HepG2 (cell line): ENCODE measurements around the gene MAP3K2. TPM values are rescaled to one million over a fixed set of nuclear protein-coding genes. Genes with fewer than 3 reads are reported as not detected.

ENCODE experiments used
- CAMTA2 ChIP-seq: sonication (generic); formaldehyde crosslinking; IDR thresholded peaks from 2 replicates; pipeline ENCODE4 v1.4.0; 2020; ENCODE audit warnings: mild to moderate bottlenecking, missing genetic modification reagents, borderline replicate concordance
- CBX2 ChIP-seq, 2 experiments: fragments of 200-600 bp in 1 of 2; sonication (generic); formaldehyde crosslinking in 1 of 2; IDR thresholded peaks; 2 replicates each; pipeline versions ENCODE4 v1.7.0 to v1.8.1; 2018 to 2022; ENCODE audit warnings: low read depth in 2 of 2, low read length in 1 of 2, mild to moderate bottlenecking in 1 of 2, missing genetic modification reagents in 1 of 2
- HOXA3 ChIP-seq: sonication (generic); formaldehyde crosslinking; IDR thresholded peaks from 2 replicates; pipeline ENCODE4 v1.5.0; 2020; ENCODE audit warnings: missing genetic modification reagents
- MED1 ChIP-seq: sonication (generic); formaldehyde crosslinking; IDR thresholded peaks from 2 replicates; pipeline ENCODE4 v1.4.0; 2020; ENCODE audit warnings: missing genetic modification reagents
- NCOA1 ChIP-seq: sonication (generic); formaldehyde crosslinking; IDR thresholded peaks from 2 replicates; pipeline ENCODE4 v1.9.0; 2021; ENCODE audit warnings: missing genetic modification reagents
- PPARG ChIP-seq: conservative IDR thresholded peaks from 2 replicates; pipeline ENCODE4 v1.6.1; 2016; ENCODE audit warnings: missing biosample characterization, missing genetic modification reagents
- SETDB1 ChIP-seq: sonication (generic); formaldehyde crosslinking; IDR thresholded peaks from 2 replicates; pipeline ENCODE4 v1.5.1; 2020; ENCODE audit warnings: missing genetic modification reagents, mild to moderate bottlenecking, borderline replicate concordance
- SRY ChIP-seq: sonication (generic); formaldehyde crosslinking; IDR thresholded peaks from 2 replicates; pipeline ENCODE4 v1.8.0; 2022; ENCODE audit warnings: mild to moderate bottlenecking, missing genetic modification reagents
- STAT5B ChIP-seq: sonication (generic); formaldehyde crosslinking; IDR thresholded peaks from 2 replicates; pipeline ENCODE4 v1.4.0; 2020; ENCODE audit warnings: missing genetic modification reagents
- ZBTB21 ChIP-seq: sonication (generic); formaldehyde crosslinking; IDR thresholded peaks from 2 replicates; pipeline ENCODE4 v1.4.0; 2020; ENCODE audit warnings: missing genetic modification reagents
- ZIK1 ChIP-seq: sonication (generic); formaldehyde crosslinking; IDR thresholded peaks from 2 replicates; pipeline ENCODE4 v1.5.0; 2020; ENCODE audit warnings: mild to moderate bottlenecking, low read depth, missing genetic modification reagents, borderline replicate concordance
- ZNF124 ChIP-seq: sonication (generic); formaldehyde crosslinking; IDR thresholded peaks from 2 replicates; pipeline ENCODE4 v1.4.0; 2020; ENCODE audit warnings: missing genetic modification reagents
- ZNF224 ChIP-seq: sonication (generic); formaldehyde crosslinking; IDR thresholded peaks from 2 replicates; pipeline ENCODE4 v1.5.0; 2020; ENCODE audit warnings: mild to moderate bottlenecking, missing genetic modification reagents
- polyA plus RNA-seq, 8 experiments: library from polyadenylated mRNA; depleted of rRNA in 3 of 8; stranded (reverse) in 7 of 8; unstranded in 1 of 8; fragments of >200 nt; fragmentation: Illumina TruSeq in 4 of 8; extraction: Trizol in 4 of 8; gene quantifications; 2 replicates each; pipeline versions ENCODE4 v1.2.1 to v1.2.3, GENCODE V29; 2011 to 2016; ENCODE audit warnings: low read depth in 4 of 8, missing spikeins in 1 of 8, mixed read lengths in 1 of 8; ENCODE audit not compliant: insufficient read depth in 1 of 8
- total RNA-seq, 5 experiments: library from RNA; depleted of rRNA; stranded (reverse); fragments of >200 nt; fragmentation: Illumina TruSeq; extraction: Trizol; gene quantifications; 2 replicates each; pipeline ENCODE4 v1.2.3, GENCODE V29; 2016; ENCODE audit warnings: low read depth in 1 of 5
- TF ChIP-seq, protein P1 (sequence below): sonication (generic); formaldehyde crosslinking; IDR thresholded peaks from 2 replicates; pipeline ENCODE4 v1.8.0; 2022; ENCODE audit warnings: mild to moderate bottlenecking, missing genetic modification reagents; ENCODE audit not compliant: insufficient replicate concordance
- TF ChIP-seq, protein P2 (sequence below): sonication (generic); formaldehyde crosslinking; IDR thresholded peaks from 2 replicates; pipeline ENCODE4 v1.4.0; 2020; ENCODE audit warnings: missing genetic modification reagents
- TF ChIP-seq, protein P3 (sequence below): sonication (generic); formaldehyde crosslinking; conservative IDR thresholded peaks from 2 replicates; pipeline ENCODE4 v1.4.0; 2020; ENCODE audit warnings: missing genetic modification reagents
- TF ChIP-seq, protein P4 (sequence below): sonication (generic); formaldehyde crosslinking; IDR thresholded peaks from 2 replicates; pipeline ENCODE4 v1.8.1; 2023; ENCODE audit warnings: missing genetic modification reagents, inconsistent platforms, borderline replicate concordance
- TF ChIP-seq, protein P5 (sequence below): sonication (generic); formaldehyde crosslinking; IDR thresholded peaks from 2 replicates; pipeline ENCODE4 v1.9.0; 2021; ENCODE audit warnings: missing genetic modification reagents, mild to moderate bottlenecking, borderline replicate concordance
- TF ChIP-seq, protein P6 (sequence below): sonication (generic); formaldehyde crosslinking; IDR thresholded peaks from 2 replicates; pipeline ENCODE4 v1.8.0; 2022; ENCODE audit warnings: low read depth, missing genetic modification reagents

The MAP3K2 gene
- total and polyA plus RNA-seq, 2 of the 13 experiments (the other 11 are each of a cell fraction or from before 2014, with no cell fraction given), result 12.2 to 37.2 TPM

DNA sequence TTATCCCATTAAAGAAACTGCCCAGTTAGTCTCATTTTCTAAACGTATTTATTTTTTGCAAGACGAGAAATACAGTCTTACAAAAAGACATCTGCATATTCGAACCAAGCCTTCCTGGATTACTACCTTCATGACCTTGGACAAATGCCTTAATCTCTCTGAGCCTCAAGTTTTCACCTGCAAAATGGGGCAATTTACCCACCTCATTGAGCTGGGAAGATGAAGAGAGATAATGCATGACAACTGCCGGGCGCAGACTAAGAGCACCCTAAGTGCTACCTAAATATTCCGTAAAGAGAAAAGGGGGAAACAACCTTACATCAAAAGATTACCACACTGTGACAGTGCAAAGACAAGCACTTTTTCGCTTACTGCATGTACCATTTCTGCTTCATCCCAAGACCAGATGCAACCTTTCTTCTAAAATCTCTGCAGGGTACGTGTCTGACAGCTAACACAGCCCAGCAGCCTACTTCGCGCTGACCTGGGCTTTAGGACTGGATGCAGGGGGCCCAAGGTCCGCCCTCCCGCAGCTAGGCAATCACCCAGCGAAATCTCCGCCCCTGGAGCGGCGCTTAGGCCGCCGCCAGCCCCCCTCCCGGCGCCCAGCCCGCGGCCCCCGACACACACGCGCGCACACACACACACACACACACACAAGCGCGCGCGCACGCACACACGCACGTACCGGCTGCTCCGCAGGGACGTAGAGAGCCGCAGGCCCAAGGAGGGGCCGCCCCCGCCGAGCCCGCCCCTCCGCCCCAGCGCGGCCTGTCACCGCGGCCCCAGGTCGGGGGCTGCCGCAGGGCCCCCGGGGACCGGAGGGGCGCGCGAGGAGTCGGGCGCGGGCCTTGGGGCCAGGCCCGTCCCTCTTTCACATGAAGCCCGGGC lies 766 bp downstream of the MAP3K2 start (continued):
- TF ChIP-seq, protein P1, sequence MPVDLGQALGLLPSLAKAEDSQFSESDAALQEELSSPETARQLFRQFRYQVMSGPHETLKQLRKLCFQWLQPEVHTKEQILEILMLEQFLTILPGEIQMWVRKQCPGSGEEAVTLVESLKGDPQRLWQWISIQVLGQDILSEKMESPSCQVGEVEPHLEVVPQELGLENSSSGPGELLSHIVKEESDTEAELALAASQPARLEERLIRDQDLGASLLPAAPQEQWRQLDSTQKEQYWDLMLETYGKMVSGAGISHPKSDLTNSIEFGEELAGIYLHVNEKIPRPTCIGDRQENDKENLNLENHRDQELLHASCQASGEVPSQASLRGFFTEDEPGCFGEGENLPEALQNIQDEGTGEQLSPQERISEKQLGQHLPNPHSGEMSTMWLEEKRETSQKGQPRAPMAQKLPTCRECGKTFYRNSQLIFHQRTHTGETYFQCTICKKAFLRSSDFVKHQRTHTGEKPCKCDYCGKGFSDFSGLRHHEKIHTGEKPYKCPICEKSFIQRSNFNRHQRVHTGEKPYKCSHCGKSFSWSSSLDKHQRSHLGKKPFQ (CRISPR knock-in tag), result no peak
- TF ChIP-seq ZNF224, result no peak
- peak; percentile 81; the same call in 1 of the 2 replicates for TF ChIP-seq ZNF124
- TF ChIP-seq, protein P2, sequence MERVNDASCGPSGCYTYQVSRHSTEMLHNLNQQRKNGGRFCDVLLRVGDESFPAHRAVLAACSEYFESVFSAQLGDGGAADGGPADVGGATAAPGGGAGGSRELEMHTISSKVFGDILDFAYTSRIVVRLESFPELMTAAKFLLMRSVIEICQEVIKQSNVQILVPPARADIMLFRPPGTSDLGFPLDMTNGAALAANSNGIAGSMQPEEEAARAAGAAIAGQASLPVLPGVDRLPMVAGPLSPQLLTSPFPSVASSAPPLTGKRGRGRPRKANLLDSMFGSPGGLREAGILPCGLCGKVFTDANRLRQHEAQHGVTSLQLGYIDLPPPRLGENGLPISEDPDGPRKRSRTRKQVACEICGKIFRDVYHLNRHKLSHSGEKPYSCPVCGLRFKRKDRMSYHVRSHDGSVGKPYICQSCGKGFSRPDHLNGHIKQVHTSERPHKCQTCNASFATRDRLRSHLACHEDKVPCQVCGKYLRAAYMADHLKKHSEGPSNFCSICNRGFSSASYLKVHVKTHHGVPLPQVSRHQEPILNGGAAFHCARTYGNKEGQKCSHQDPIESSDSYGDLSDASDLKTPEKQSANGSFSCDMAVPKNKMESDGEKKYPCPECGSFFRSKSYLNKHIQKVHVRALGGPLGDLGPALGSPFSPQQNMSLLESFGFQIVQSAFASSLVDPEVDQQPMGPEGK, result peak; percentile 96
- TF ChIP-seq, protein P3, sequence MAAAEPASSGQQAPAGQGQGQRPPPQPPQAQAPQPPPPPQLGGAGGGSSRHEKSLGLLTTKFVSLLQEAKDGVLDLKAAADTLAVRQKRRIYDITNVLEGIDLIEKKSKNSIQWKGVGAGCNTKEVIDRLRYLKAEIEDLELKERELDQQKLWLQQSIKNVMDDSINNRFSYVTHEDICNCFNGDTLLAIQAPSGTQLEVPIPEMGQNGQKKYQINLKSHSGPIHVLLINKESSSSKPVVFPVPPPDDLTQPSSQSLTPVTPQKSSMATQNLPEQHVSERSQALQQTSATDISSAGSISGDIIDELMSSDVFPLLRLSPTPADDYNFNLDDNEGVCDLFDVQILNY (CRISPR knock-in tag), result 0 out of 2 replicates have a peak, but pooled peaks have one; percentile 30
- no peak for TF ChIP-seq SETDB1 (CRISPR knock-in tag)
- TF ChIP-seq SRY, result no peak
- peak; percentile 87 for TF ChIP-seq MED1 (CRISPR knock-in tag)
- 0 out of 2 replicates have a peak, but pooled peaks have one; percentile 30 for TF ChIP-seq HOXA3 (CRISPR knock-in tag)
- TF ChIP-seq STAT5B (CRISPR knock-in tag), result no peak
- TF ChIP-seq, protein P4, sequence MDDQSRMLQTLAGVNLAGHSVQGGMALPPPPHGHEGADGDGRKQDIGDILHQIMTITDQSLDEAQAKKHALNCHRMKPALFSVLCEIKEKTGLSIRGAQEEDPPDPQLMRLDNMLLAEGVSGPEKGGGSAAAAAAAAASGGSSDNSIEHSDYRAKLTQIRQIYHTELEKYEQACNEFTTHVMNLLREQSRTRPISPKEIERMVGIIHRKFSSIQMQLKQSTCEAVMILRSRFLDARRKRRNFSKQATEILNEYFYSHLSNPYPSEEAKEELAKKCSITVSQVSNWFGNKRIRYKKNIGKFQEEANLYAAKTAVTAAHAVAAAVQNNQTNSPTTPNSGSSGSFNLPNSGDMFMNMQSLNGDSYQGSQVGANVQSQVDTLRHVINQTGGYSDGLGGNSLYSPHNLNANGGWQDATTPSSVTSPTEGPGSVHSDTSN (CRISPR knock-in tag), result no peak
- no peak for TF ChIP-seq PPARG (CRISPR knock-in tag)
- TF ChIP-seq CAMTA2 (CRISPR knock-in tag), result no peak
- TF ChIP-seq NCOA1, result peak; percentile 77; the same call in 1 of the 2 replicates
- TF ChIP-seq CBX2 (IDR thresholded peaks at IDR 0.05; ENCODE audit: low read depth, low read length), result no peak
- TF ChIP-seq CBX2 (CRISPR knock-in tag; IDR thresholded peaks at IDR 0.05; ENCODE audit: low read depth), result no peak
- no peak for TF ChIP-seq ZIK1
- TF ChIP-seq, protein P5, sequence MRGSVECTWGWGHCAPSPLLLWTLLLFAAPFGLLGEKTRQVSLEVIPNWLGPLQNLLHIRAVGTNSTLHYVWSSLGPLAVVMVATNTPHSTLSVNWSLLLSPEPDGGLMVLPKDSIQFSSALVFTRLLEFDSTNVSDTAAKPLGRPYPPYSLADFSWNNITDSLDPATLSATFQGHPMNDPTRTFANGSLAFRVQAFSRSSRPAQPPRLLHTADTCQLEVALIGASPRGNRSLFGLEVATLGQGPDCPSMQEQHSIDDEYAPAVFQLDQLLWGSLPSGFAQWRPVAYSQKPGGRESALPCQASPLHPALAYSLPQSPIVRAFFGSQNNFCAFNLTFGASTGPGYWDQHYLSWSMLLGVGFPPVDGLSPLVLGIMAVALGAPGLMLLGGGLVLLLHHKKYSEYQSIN (CRISPR knock-in tag), result no peak
- TF ChIP-seq ZBTB21 (CRISPR knock-in tag), result no peak
- TF ChIP-seq, protein P6, sequence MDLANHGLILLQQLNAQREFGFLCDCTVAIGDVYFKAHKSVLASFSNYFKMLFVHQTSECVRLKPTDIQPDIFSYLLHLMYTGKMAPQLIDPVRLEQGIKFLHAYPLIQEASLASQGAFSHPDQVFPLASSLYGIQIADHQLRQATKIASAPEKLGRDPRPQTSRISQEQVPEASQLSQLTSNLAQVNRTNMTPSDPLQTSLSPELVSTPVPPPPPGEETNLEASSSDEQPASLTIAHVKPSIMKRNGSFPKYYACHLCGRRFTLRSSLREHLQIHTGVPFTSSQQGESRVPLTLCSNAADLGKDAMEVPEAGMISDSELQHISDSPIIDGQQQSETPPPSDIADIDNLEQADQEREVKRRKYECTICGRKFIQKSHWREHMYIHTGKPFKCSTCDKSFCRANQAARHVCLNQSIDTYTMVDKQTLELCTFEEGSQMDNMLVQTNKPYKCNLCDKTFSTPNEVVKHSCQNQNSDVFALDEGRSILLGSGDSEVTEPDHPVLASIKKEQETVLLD (CRISPR knock-in tag), result peak; percentile 91
